ENCODE results near the gene SYK.

Gene SYK

GRCh38 chr9:90861826-90862740 lies 60.5 kb downstream of the SYK start:
- no peak for DNase-seq (ENCODE audit: low spot score)
- H3K27ac ChIP-seq: no peak overlapping the region
- CTCF ChIA-PET: interaction anchor here (0.6 kb wide), 1 partner anchor 220 kb away, joined by 3 read pairs; the partner anchor contains the start of gene DIRAS2
- no peak for TF ChIP-seq CTCF (conservative IDR thresholded peaks at IDR 0.05; ENCODE audit: low read depth)
- POLR2A ChIA-PET (ENCODE audit: low non-redundant PET): no interaction called here

GRCh38 chr9:90864779-90865178 lies 63.2 kb downstream of the SYK start:
- ChIA-PET CTCF (interaction anchor here (0.7 kb wide), 1 partner anchor 638 kb away, joined by 9 read pairs; no protein-coding TSS in a partner anchor), POLR2A (ENCODE audit: low non-redundant PET) (no interaction called here)
- H3K27ac ChIP-seq: no peak overlapping the region
- no peak for DNase-seq (ENCODE audit: low spot score)
- no peak for TF ChIP-seq CTCF (conservative IDR thresholded peaks at IDR 0.05; ENCODE audit: low read depth)

GRCh38 chr9:90867101-90867500 lies 65.5 kb downstream of the SYK start:
- H3K27ac ChIP-seq: no peak overlapping the region
- ChIA-PET CTCF (no interaction called here), POLR2A (ENCODE audit: low non-redundant PET) (no interaction called here)
- TF ChIP-seq CTCF (conservative IDR thresholded peaks at IDR 0.05; ENCODE audit: low read depth): no peak
- no peak for DNase-seq (ENCODE audit: low spot score)

- no peak for TF ChIP-seq CTCF (conservative IDR thresholded peaks at IDR 0.05; ENCODE audit: low read depth)
- ChIA-PET POLR2A (ENCODE audit: low non-redundant PET) (no interaction called here), CTCF (no interaction called here)
- H3K27ac ChIP-seq: no peak overlapping the region
- DNase-seq (ENCODE audit: low spot score): no peak
Measured at GRCh38 chr9:90868555-90868954, 66.9 kb downstream of the SYK start.

- POLR2A ChIA-PET (ENCODE audit: low non-redundant PET): no interaction called here
- CTCF ChIA-PET: interaction anchor here (0.7 to 1.5 kb wide), 2 partner anchors 95 to 114 kb away, joined by 3 to 4 read pairs; no protein-coding TSS in a partner anchor
- no peak for TF ChIP-seq CTCF (conservative IDR thresholded peaks at IDR 0.05; ENCODE audit: low read depth)
- no peak overlapping the region for H3K27ac ChIP-seq
- no peak for DNase-seq (ENCODE audit: low spot score)
Measured at GRCh38 chr9:90869361-90869760, 67.7 kb downstream of the SYK start.

GRCh38 chr9:90870621-90871326 lies 69.2 kb downstream of the SYK start:
- ChIA-PET CTCF (interaction anchor here (0.5 to 1.5 kb wide), 14 partner anchors 10 to 847 kb away, joined by 3 to 7 read pairs (median 4); partner anchors contain the start of gene SYK), POLR2A (ENCODE audit: low non-redundant PET) (no interaction called here)
- peak; percentile 56 for DNase-seq (ENCODE audit: low spot score)
- no peak overlapping the region for H3K27ac ChIP-seq
- peak; percentile 99 for TF ChIP-seq CTCF (conservative IDR thresholded peaks at IDR 0.05; ENCODE audit: low read depth)

All from RWPE1 (cell line).